Neural crest cell (in vitro differentiated cells): ENCODE measurements around the gene FRMD4B. TPM values are rescaled to one million over a fixed set of nuclear protein-coding genes. Genes with fewer than 3 reads are reported as not detected.
A peak's percentile ranks its signal among the peaks of the same experiment; 100 is the strongest.

ENCODE experiments used
- DNase-seq: peaks from one replicate; pipeline ENCODE4 v3.0.0; 2021; ENCODE audit warnings: low read depth, mixed read lengths, low spot score
- H3K27ac Mint-ChIP-seq: one replicate; pipeline ENCODE4 v1.8.0; 2021; ENCODE audit warnings: mild to moderate bottlenecking, mixed read lengths; ENCODE audit not compliant: unreplicated experiment
- H3K27me3 Mint-ChIP-seq: 2 replicates; pipeline ENCODE4 v1.8.0; 2021; ENCODE audit warnings: low read depth, mild to moderate bottlenecking, mixed read lengths
- H3K36me3 Mint-ChIP-seq: 2 replicates; pipeline ENCODE4 v1.8.0; 2021; ENCODE audit warnings: low read depth, mild to moderate bottlenecking, mixed read lengths
- H3K4me1 Mint-ChIP-seq: 2 replicates; pipeline ENCODE4 v1.8.0; 2021; ENCODE audit warnings: mixed read lengths
- H3K4me3 Mint-ChIP-seq: one replicate; pipeline ENCODE4 v1.8.0; 2021; ENCODE audit warnings: mild to moderate bottlenecking, mixed read lengths
- H3K9me3 Mint-ChIP-seq: 2 replicates; pipeline ENCODE4 v1.8.0; 2021; ENCODE audit warnings: mixed read lengths
- CTCF ChIP-seq: fragments of 200-600 bp; sonication (generic); conservative IDR thresholded peaks from 2 replicates; pipeline ENCODE4 v1.5.0; 2021; ENCODE audit warnings: antibody characterized with exemption, mild to moderate bottlenecking
- total RNA-seq: library from RNA; stranded (reverse); gene quantifications from 2 replicates; pipeline ENCODE4 v1.2.1, GENCODE V29; 2021

The FRMD4B gene
- total RNA-seq, 1 donor from 2014 or later: 17.2 TPM

- no peaks in the 10 kb centered on the region for H3K4me1 Mint-ChIP-seq
- H3K27ac Mint-ChIP-seq: no peak overlapping the region
- H3K27me3 Mint-ChIP-seq: no peaks in the 10 kb centered on the region
- H3K36me3 Mint-ChIP-seq: no peaks in the 10 kb centered on the region
- TF ChIP-seq CTCF: no peak
- no peak for DNase-seq
- no peak overlapping the region for H3K4me3 Mint-ChIP-seq
- H3K9me3 Mint-ChIP-seq: no peaks in the 10 kb centered on the region
Observed at GRCh38 chr3:69313251-69313650, 72.6 kb downstream of the FRMD4B start.

- no peak overlapping the region for H3K4me3 Mint-ChIP-seq
- H3K9me3 Mint-ChIP-seq: no peaks in the 10 kb centered on the region
- peaks cover 8% of the 10 kb centered on the region for H3K4me1 Mint-ChIP-seq
- no peaks in the 10 kb centered on the region for H3K27me3 Mint-ChIP-seq
- TF ChIP-seq CTCF: peak; percentile 61
- H3K27ac Mint-ChIP-seq: no peak overlapping the region
- no peak for DNase-seq
- no peaks in the 10 kb centered on the region for H3K36me3 Mint-ChIP-seq
Observed at GRCh38 chr3:69309814-69310213, 76.1 kb downstream of the FRMD4B start.

DNA sequence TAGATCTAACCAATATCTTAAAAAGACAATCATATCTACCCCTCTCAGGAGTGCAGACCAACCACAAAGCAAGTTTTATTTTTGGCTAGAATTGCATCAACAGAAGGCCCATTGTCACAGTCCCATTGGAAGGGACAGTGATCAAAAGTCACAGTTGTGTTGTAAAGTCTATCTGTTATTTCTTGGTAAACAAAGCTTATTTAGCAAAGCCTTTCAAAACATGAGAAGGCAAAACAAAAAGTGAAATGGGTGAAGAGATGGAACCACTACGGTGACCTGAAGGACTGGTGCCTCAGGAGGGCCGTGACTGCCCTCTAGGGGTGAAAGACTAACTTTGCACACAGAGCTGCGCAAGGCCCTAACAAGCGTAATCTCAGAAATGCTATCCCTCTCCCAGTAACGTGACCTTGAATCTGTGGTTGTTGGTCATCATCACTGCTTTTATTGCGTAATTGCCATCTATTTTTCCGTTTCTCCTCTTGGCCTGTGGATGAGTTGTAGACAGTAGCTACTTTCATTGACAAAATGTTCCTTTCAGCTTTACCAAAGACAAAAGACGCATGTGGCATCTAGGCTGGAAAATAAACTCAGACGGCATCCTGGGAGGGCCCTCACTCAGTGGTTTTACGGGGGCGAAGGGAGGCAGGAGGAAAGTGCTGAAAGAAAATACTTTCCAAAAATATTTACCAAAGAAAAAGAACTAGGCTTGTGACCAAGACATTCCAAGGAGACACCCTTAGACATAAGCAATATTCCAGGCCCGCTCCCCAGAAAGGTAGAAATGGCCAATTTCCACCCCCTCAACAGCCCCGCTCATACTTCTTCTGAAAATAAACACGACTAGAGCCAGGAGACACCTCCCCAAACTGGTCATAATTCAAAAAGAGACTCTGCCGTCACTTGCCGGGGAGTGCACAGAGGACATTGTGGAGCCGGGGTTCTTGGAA, 79.4 kb downstream of the FRMD4B start:
- Mint-ChIP-seq H3K4me3 (no peak overlapping the region), H3K36me3 (no peaks in the 10 kb centered on the region), H3K9me3 (no peaks in the 10 kb centered on the region), H3K4me1 (peaks cover 8% of the 10 kb centered on the region), H3K27ac (no peak overlapping the region), H3K27me3 (no peaks in the 10 kb centered on the region)
- peak; percentile 54 for DNase-seq
- TF ChIP-seq CTCF: peak; percentile 96

GRCh38 chr3:69305011-69305410, 80.9 kb downstream of the FRMD4B start:
- no peak for DNase-seq
- Mint-ChIP-seq H3K27me3 (no peaks in the 10 kb centered on the region), H3K36me3 (no peaks in the 10 kb centered on the region), H3K4me1 (peaks cover 8% of the 10 kb centered on the region), H3K4me3 (no peak overlapping the region), H3K9me3 (no peaks in the 10 kb centered on the region), H3K27ac (no peak overlapping the region)
- TF ChIP-seq CTCF: no peak

- no peak for DNase-seq
- Mint-ChIP-seq H3K27me3 (no peaks in the 10 kb centered on the region), H3K4me1 (peaks cover 8% of the 10 kb centered on the region), H3K36me3 (no peaks in the 10 kb centered on the region), H3K9me3 (no peaks in the 10 kb centered on the region), H3K4me3 (no peak overlapping the region), H3K27ac (no peak overlapping the region)
- no peak for TF ChIP-seq CTCF
Observed at GRCh38 chr3:69304396-69304795, 81.5 kb downstream of the FRMD4B start.
